NAMALWA (cell line): ENCODE data around the gene CHPF2.

ENCODE experiments used
- DNase-seq: peaks from one replicate; pipeline ENCODE4 v3.0.0-alpha.2; 2015; ENCODE audit warnings: low spot score

Gene CHPF2

DNA sequence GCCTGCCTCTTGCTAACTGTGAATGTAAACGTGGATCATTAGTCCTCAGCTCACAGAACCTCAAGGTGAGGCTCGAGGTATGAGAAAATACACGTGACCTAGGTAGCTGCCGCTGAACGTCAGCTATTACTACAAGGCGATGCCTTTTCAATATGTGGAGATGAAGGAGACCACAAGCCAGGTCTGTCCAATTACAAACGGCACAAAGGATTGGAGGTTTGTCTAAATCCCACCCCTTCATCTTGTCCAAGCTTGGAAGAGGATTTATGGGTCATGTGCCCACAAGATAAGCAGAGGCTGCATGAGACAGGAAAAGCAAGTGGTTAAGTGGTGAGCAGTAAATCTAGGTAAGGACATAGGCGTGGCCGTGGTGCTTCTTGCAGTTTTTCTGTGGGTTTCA is 25.4 kb upstream of the CHPF2 start:
- no peak for DNase-seq

DNA sequence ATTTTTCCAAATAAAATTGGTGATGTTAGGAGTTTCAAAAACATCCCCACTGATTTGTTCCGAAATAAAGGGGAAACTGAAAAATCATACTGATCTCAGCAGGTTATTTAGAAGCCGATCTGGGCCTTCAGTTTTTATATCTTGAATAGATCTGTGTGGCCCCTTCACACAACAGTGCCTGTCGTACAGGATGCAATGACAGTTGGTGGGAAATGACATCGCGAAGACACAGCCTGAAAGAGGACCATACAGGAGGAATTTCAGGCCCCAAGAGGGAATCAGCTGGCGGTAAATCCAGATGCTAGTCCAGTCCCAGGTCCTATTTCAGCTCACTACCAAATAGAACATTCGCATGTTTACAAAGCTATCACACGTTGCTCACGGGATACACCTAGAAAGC is 25.0 kb upstream of the CHPF2 start:
- no peak for DNase-seq

DNA sequence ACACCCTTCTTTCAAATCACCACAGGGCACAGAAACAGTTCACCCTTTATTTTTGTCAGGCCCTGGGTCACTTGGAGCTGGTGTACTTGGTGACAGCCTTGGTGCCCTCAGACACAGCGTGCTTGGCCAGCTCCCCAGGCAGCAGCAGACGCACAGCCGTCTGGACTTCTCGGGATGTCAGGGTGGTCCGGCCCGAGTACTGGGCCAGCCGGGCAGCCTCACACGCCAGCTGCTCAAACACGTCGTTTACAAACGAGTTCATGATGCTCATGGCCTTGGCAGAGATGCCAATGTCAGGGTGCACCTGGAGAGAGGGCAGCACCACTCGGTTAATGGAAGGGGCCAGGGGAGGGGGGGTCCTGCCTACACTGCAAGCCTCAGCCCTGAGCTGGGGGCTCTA is 24.5 kb upstream of the CHPF2 start:
- DNase-seq = no peak

DNA sequence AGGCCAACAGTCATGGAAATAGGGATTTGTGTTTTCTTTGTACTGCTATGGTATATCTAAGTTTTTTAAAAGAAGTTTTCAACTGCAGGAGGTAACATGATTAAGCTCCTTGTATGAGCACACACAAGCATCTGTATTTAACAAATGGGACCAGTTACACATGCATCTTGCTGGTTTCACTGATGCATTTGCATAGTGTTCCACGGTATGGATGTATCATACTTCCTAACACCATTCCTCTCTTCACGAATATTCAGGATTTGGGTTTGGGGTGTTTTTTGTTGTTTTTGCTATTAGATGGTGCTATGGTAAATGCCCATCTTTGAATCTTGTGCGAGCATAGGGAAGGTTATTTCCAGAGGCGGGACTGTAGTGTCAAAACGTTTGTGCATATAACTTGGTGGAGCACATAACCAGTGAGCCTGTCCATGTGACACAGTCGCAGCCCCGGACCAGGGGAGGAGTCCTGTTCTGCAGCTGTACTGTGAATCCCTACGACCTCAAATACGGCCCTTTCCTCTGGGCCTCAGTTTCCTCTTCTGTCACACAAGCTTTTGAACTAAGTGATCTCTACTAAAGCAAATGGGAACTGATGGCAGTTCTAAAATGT is 23.9 kb upstream of the CHPF2 start:
- no peak for DNase-seq

DNA sequence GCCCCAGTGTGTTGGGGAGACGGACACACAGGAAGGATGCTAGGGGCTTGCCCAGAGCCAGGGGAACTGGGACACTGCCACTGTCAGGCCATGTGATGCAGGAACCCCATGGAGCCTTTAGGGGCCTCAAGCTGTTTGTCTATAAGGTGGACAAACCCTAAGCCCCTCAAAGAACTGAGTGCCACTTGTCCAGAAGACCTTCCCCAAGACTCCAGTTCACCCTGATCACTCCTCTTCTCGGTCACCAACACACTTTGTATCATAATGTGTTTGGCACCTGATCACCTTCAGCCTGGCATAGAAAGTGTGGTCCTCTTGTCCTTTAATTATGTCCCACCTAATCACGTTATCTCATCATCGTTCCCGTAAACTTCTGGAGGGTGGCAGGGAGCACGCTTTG is 22.7 kb upstream of the CHPF2 start:
- no peak for DNase-seq

DNA sequence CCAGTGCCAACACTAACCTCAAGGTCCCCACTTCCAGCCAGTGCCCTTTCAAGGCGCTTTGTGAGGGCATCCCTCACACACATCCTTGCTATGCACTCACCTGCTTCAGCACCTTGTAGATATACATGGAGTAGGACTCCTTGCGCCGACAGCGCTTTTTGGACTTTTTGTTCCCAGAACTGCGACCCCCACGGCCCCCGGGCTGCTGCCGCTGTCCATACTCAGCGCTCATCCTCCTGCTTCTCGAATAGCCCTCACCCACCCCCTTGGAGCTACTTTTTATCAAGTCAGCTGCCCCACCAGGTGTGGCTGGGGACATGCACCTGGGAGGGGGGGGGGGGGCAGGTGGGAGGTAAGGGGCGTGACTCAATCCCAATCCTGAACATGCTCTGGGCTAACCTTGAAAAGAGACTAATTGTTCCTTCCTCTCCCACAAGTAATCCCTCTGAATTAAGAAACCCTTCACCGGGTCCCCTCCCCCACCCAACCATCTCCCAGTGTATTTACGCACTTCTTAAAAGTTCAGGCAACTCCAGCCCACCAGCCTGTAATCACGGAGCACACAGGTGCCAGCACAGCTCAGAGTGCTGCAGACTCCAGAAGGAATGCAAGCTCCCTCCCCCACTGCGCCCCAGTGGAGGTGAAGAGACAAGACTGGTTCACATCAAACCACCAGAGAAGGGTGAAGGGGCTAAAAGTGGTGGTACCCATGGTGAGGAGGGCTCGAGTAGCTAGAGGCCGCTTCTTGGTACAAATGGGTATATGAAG is 22.0 kb upstream of the CHPF2 start, which contains the start of gene H2BK1:
Gene H2BK1 (minus strand): TSS at position 402 of the 768 bp plus-strand sequence. CDS start 170 bp downstream, at position 232.
- no peak for DNase-seq

DNA sequence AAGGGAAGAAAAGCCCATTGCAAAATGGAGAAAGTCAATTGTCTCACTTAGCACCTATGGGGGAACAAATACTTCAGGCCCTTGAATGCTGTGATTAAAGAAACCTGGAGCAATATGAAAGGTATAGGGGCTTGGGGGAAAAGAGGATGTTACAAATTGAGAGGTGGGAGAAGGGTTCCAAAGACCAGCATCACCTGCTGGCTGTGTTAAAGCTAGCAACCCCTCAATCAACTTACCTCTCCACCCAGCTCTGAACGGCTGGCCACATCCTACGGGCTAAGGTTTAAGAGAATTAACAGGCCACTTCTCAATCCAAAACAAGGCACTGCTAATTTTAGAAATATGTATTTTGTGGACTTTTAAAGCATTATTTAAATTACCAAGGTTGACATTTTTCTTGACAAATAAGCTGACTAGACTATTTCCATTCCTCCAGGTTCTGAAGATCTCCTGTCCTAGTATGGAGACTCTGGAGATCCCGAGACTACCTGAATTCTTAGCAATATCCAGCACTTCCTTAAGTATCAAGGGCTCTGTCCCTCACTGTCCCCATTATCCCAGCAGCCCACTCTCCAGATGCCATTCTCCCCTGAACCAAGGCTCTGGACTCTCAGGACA is 21.0 kb upstream of the CHPF2 start:
- DNase-seq = no peak

DNA sequence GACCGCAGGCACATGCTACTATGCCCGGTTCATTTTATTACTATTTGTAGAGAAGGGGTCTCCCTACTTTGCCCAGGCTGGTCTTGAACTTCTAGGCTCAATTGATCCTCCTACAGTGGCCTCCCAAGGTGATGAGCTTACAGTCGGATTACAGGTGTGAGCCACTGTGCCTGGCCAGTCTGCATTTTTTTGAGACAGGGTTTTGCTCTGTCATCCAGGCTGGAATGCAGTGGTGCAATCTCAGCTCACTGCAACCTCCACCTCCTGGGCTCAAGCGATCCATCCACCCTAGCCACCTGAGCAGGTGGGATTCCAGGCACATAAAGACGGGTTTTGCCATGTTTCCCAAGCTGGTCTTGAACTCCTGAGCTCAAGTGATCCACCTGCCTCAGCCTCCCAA is 19.7 kb upstream of the CHPF2 start:
- DNase-seq = no peak

DNA sequence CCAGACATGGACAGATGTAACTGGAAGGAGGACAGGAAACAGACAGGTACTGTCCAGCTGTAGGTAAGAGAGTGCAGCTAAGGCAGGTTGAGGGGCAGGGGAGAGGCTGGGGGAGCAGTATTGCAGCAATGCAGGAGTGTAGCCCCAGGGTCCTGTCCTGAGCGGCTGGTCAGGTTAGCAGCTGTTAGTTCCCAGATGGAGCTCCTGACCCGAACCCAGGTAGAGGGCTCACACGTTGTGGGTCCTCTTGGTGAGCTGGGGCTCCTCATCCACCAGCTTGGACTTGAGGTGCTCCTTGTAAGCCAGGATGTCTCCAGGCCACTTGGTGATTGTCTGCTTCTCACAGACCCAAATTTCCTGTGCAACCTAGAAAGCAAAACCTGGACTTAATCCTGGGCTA is 18.5 kb upstream of the CHPF2 start:
- no peak for DNase-seq

DNA sequence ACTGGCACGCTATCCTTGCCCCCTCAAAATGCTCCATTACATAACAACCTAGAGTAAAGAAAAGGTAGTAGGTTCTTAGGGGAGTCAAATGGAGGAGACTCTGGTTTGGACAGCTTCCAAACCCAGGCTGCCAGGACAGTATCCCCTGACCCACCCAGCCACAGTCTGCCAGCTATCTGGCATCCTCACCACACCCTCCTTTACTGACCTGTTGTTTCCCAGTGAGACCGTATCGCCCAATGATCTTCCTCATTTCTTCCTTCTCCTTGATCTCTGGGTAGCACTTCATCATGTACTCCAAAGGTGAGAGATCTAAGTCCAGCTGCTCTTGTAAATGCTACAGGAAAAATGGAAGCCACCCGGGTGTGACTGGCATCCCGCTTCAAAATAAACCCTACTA is 16.9 kb upstream of the CHPF2 start:
- DNase-seq = no peak

DNA sequence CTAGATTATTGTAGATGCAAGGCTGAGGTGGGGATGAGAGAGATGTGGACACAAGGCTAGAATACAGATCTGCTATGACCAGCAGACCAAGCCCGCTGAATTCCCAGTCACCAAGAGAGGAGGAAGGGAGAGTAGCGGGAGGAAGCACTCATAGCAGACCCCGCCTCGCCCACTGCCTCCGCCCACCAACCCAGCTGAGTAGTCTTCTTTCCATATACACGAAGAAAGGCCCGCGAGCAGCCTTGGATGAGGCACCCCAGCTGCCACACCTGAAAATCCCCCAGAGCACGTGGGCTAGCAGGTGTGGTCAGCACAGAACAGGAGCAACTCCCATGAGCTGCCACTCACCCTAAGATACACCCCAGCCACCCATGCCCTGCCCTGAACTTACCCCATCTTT is 14.1 kb upstream of the CHPF2 start:
- no peak for DNase-seq

DNA sequence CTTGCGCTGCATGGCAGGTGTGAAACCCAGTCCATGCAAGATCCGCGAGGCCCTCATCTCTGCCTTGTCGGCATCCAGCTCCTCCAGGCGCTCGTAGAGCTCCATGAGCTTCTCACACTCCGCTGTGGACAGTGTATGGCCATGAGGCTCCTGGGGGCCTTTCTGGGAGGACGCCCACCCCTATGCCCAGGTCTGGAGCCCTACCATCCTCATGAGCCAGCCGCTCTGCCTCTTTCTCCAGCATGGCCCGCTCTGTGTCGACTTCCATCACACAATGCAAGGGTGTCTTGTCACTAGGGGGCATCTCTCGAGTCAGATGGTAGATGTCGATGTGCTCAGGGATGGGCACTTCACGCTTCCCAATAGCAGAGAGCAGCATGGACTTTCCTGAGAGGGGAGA is 8.6 kb upstream of the CHPF2 start:
- no peak for DNase-seq

DNA sequence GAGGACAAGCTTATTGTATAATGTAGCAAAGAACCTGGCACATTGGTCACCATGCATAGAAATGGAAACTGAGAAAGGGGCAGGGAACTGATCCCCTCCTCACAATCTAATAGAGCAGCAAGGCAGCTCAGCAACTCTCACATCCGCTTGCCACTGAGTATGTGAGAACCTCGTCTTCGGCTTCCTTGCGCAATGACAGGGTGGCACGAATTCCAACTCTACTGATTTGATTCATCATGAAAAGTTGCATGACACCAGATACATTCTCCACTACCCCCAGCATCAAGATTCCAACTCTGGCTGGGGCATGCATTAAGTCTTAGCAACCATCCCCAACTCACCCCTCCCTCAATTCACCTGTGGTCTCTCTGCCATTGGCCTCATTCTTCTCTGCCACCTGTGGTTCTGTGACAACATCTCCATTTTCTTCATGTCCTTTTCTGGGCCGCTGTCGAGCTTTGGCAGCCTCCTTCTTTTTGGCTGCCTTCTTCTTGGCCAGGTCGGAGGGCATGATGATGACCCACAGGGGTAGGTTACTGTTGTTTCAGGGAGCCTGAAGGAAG is 6.3 kb upstream of the CHPF2 start:
- no peak for DNase-seq

DNA sequence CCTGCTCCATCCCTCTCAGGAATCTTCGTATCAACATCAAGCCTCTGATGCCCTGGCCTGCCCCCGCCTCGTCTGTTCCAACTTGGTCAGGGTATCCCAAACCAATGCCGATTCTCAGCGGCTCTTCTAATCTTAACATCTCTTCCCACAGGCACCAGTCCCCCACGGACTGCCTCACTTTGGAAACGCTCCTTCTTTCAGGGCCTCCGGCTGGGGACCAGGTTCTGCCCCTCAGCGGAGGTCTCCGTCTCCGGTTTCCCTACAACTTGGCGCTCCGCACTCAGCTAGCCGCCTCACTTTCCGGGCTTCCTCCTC is 5.8 kb upstream of the CHPF2 start:
- DNase-seq = no peak

DNA sequence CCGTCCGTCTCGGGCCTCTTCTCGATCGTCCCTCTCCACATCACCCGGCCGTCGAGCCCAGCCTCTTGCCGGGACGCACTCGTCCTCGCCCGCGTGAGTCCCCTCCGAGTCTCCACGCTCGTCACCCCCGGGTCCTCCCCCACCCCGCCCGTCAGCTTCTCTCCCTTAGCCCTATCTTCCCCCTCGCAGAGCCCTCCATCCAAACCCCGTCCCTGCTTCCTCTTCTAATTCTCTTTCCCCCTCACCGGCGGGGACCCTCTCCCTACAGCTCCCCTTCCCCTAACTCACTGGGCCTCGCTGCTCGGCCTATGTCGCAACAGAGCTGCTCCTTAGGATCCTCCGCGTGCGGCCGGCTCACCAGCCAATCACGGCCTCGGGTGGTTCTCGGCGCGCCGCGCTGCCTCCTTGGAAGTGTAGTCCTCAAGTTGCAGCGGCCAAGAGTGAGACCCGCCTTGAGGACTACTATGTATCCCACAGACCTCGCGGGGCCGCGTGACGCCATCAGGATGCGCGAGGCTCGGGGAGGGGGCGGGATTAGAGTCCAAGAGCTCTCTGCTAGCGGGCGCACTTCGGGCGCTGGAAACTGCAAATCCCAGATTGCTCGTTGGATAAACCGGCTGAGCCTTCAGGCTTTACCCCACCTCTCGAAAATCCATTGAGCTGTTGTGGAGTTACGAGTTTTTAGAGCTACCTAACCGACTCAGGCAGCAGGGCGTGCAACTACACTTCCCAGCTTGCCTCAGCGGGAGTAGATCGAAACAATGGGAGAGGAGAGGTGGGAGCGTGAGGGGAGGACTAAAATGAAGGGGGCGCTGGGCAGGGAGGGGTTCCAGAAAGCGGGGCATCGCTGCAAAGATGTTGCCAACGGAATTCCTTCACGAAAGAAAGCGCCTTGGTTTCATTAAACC is 5.2 kb upstream of the CHPF2 start, which contains the start of gene ABCF2:
Gene ABCF2 (minus strand): TSS at position 331 of the 908 bp plus-strand sequence. CDS start 747 bp downstream, outside the sequence.
- peak; percentile 99 for DNase-seq

DNA sequence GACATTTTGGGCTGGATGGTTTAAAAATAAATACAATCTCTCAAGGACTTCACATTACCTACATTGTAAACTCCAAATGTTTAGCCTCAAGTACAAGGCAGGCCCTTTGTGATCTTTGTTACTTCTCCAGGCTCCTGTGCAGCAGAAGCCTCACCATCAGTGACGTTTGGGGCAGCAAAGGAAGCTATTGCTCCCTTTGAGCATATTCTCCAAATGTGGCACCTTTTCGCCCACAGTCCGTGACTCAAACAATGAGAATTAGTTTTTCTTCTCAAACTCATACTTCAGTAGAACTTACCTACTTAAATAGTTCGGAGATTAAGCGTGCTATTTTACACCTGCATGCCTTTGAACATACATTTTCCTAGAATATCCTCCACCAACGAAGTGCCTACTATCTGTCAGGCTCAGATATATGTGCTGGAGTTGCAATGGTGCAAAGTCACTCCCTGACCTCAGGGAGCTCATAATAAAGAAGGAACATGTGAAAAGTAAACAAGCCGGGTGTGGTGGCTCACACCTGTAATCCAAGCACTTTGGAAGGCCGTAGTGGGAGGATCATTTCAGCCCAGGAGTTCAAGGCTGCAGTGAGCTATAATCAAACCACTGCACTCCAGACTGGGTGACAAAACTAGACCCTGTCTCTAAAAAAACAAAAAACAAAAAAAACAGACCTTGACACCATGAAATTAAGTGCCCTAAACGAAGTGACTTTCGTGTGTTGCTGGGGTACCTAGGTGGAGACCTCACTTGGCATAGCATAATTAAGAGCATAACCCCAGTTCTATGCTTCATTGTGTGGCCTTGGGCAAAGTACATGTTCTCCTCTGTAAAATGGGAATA is 4.0 kb upstream of the CHPF2 start:
- DNase-seq = no peak

DNA sequence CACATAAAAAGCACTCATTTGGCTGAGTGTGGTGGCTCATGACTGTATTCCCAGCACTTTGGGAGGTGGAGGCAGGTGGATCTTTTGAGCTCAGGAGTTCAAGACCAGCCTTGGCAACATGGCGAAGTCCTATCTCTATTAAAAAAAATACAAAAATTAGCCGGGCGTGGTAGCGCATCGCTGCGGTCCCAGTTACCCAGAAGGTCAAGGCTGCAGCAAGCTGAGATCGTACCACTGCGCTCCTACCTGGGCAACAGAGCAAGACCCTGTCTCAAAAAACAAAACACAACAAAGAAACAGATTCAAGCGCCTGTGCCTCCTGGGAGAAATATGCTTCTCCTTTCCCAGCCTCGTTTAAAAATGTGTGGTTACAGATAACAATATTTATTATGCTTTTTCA is 3.0 kb upstream of the CHPF2 start:
- no peak for DNase-seq

DNA sequence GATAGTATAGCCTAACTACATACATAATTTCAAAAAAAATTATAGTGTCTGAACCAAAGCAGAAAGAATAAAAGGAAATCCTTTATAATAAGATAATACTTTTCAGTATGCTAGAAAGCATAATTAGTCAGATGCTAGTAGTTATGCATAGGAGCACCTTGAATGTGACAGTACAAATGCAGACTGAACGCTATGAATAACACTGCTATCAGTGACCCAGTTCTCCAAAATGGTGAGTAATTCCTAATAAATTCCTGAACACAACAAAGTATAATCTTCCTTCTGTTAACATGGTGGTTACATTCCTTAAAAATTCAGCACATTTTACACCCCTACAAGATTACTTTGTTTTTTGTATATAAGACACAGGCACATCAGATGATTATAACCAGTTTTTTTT is 1.2 kb upstream of the CHPF2 start:
- DNase-seq = no peak

DNA sequence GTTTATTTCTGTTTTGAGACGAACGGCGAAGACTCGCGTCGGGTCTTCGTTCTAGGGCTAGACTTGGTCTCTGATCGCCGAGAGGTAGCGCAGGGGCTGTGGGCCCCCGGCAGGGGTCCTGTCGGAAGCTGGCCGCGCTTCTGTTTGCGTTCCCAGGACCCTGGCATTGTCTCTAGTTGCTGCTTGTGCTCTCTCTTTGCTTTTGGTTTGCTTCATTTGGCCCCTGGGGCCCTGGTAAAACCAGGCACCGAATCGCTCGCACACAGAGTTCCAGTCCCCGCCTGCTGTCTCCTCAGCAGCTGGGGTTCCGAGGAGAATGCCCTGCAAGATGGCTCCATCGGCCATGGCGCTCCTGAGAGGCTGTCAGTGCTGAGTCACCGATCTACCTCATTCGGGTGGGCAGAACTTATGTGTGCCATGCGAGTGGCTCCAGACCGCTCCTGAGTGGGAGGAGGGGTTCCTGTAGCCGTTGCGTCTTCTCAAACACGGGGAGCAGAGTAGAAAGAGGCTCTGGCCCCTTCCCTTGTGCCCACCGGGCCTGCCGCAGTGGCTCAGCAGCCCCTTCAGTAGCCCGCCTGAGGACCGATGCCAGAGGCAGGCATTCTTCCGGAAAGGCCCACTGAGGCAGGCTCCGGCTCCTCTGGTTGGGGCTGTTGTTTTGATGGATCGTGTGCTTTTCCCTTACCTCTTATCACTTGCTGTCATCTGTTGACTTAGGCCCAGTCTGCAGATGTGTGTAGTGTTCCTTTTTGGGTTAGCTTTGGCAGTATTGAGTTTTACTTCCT is 826 bp downstream of the CHPF2 start:
- peak; percentile 60 for DNase-seq

DNA sequence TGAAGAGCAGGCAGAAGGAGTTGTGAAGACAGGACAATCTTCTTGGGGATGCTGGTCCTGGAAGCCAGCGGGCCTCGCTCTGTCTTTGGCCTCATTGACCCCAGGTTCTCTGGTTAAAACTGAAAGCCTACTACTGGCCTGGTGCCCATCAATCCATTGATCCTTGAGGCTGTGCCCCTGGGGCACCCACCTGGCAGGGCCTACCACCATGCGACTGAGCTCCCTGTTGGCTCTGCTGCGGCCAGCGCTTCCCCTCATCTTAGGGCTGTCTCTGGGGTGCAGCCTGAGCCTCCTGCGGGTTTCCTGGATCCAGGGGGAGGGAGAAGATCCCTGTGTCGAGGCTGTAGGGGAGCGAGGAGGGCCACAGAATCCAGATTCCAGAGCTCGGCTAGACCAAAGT is 1.5 kb downstream of the CHPF2 start:
- no peak for DNase-seq
